GM20431 (cell line): ENCODE measurements around the gene NCBP3.

ENCODE experiments used
- in situ Hi-C: fragments of 300-500 bp; cut with MseI, MboI; formaldehyde crosslinking; loops from one replicate; pipeline ENCODE4 v1.15.0; 2020; ENCODE audit warnings: low sequenced_read_pairs; ENCODE audit not compliant: unreplicated experiment

Gene NCBP3

GRCh38 chr17:3817851-3818605 is 28.0 kb downstream of the NCBP3 start:
- in situ Hi-C loops: loop anchor here (10.0 kb wide), 1 partner anchor 83 kb away; no protein-coding TSS in a partner anchor

GRCh38 chr17:3815925-3816324 is 30.1 kb downstream of the NCBP3 start:
- in situ Hi-C loops: loop anchor here (10.0 kb wide), 1 partner anchor 81 kb away; no protein-coding TSS in a partner anchor

GRCh38 chr17:3815122-3815521 is 30.9 kb downstream of the NCBP3 start:
- in situ Hi-C loops: loop anchor here (10.0 kb wide), 1 partner anchor 80 kb away; no protein-coding TSS in a partner anchor

GRCh38 chr17:3814361-3814760 is 31.7 kb downstream of the NCBP3 start:
- in situ Hi-C loops: loop anchor here (10.0 kb wide), 1 partner anchor 80 kb away; no protein-coding TSS in a partner anchor

GRCh38 chr17:3813171-3813570 is 32.9 kb downstream of the NCBP3 start:
- in situ Hi-C loops: loop anchor here (10.0 kb wide), 1 partner anchor 78 kb away; no protein-coding TSS in a partner anchor

- in situ Hi-C loops: loop anchor here (10.0 kb wide), 1 partner anchor 78 kb away; no protein-coding TSS in a partner anchor
Observed at GRCh38 chr17:3812771-3813170, 33.3 kb downstream of the NCBP3 start.

- in situ Hi-C loops: loop anchor here (10.0 kb wide), 1 partner anchor 77 kb away; no protein-coding TSS in a partner anchor
Observed at GRCh38 chr17:3812284-3812683, 33.8 kb downstream of the NCBP3 start.

GRCh38 chr17:3810019-3810418 is 36.0 kb downstream of the NCBP3 start:
- in situ Hi-C loops: loop anchor here (10.0 kb wide), 1 partner anchor 75 kb away; no protein-coding TSS in a partner anchor

GRCh38 chr17:3809135-3809534 is 36.9 kb downstream of the NCBP3 start:
- in situ Hi-C loops: no loop called here

- in situ Hi-C loops: no loop called here
Observed at GRCh38 chr17:3808701-3809100, 37.3 kb downstream of the NCBP3 start.

- in situ Hi-C loops: no loop called here
Observed at GRCh38 chr17:3805581-3805980, 40.5 kb downstream of the NCBP3 start.

- in situ Hi-C loops: no loop called here
Observed at GRCh38 chr17:3804503-3804931, 41.5 kb downstream of the NCBP3 start.

GRCh38 chr17:3803308-3803640 is 42.8 kb downstream of the NCBP3 start:
- in situ Hi-C loops: no loop called here

GRCh38 chr17:3802461-3803307 is 43.4 kb downstream of the NCBP3 start:
- in situ Hi-C loops: no loop called here

- in situ Hi-C loops: no loop called here
Observed at GRCh38 chr17:3801792-3802191, 44.3 kb downstream of the NCBP3 start.

- in situ Hi-C loops: no loop called here
Observed at GRCh38 chr17:3801347-3801746, 44.7 kb downstream of the NCBP3 start.

- in situ Hi-C loops: no loop called here
Observed at GRCh38 chr17:3800362-3801271, 45.4 kb downstream of the NCBP3 start, which contains the start of gene ITGAE. ITGAE (minus strand) TSS chr17:3801188; CDS start chr17:3801144, 44 bp downstream.

GRCh38 chr17:3799181-3799945 is 46.7 kb downstream of the NCBP3 start:
- in situ Hi-C loops: no loop called here
